GM19467 (cell line): ENCODE measurements around the gene EIF4ENIF1.
"Not testable (repeated sequence)": the region's sequence is repeated elsewhere in the genome, so short reads cannot be mapped to it uniquely, and the experiment has no call there.

Experiments used
- ATAC-seq: cut with Tn5 transposase; IDR thresholded peaks from one replicate; pipeline ENCODE4 v1.9.1; 2021; ENCODE audit warnings: mild to moderate bottlenecking, moderate library complexity; ENCODE audit not compliant: unreplicated experiment

Gene EIF4ENIF1

GRCh38 chr22:31443516-31443915, 46.1 kb downstream of the EIF4ENIF1 start:
- ATAC-seq = no peak

GRCh38 chr22:31442768-31443489, 46.7 kb downstream of the EIF4ENIF1 start:
- no peak for ATAC-seq

- ATAC-seq = no peak
These were observed 48.0 kb downstream of the EIF4ENIF1 start for GRCh38 chr22:31441652-31442051.

- ATAC-seq = no peak
These were observed 49.0 kb downstream of the EIF4ENIF1 start for GRCh38 chr22:31440681-31441080.

- ATAC-seq = no peak
These were observed 49.8 kb downstream of the EIF4ENIF1 start for GRCh38 chr22:31439808-31440207.

GRCh38 chr22:31436132-31436531, 53.5 kb downstream of the EIF4ENIF1 start:
- ATAC-seq = no peak

GRCh38 chr22:31431950-31432349, 57.7 kb downstream of the EIF4ENIF1 start:
- ATAC-seq = no peak

GRCh38 chr22:31425331-31426050, 64.2 kb downstream of the EIF4ENIF1 start:
- ATAC-seq = no peak

GRCh38 chr22:31402350-31402749, 87.3 kb downstream of the EIF4ENIF1 start:
- ATAC-seq = not testable (repeated sequence)

- ATAC-seq = no peak
These were observed 89.6 kb downstream of the EIF4ENIF1 start for GRCh38 chr22:31400023-31400397.

GRCh38 chr22:31399211-31400022, 90.2 kb downstream of the EIF4ENIF1 start, which contains the start of gene DRG1:
TSS of gene DRG1 (plus strand) at chr22:31399604. CDS start at chr22:31399684, 80 bp downstream.
- peak; percentile 94 for ATAC-seq

GRCh38 chr22:31398231-31398630, 91.4 kb downstream of the EIF4ENIF1 start:
- no peak for ATAC-seq

GRCh38 chr22:31394326-31394725, 95.3 kb downstream of the EIF4ENIF1 start:
- no peak for ATAC-seq

GRCh38 chr22:31393893-31394292, 95.7 kb downstream of the EIF4ENIF1 start:
- no peak for ATAC-seq
